ENCODE measurements around the gene OR5K2. TPM values are rescaled to one million over a fixed set of nuclear protein-coding genes. Genes with fewer than 3 reads are reported as not detected.

The OR5K2 gene
- total RNA-seq, result not detected in 2 replicates
- long read RNA-seq, result 0 reads

DNA sequence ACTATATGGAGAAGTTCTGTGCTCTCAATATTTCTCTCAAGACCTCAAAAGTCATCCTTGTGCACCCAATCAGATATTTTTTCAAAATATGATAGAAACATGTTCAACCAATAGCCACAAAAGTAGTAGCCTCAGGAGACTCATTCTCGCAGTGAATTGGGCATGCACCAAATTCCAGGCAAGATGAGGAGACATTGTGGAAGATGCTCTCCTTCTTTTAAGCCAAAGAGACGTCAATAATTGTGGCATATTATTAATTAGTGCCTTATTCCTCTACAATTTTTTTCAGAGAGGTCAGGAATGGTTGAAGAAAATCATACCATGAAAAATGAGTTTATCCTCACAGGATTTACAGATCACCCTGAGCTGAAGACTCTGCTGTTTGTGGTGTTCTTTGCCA, at the start of gene OR5K2:
Gene OR5K2, plus strand, starts transcription at position 301 of the 400 bp plus-strand sequence. Its CDS starts 0 bp downstream, at position 301.
- TF ChIP-seq, protein P1, sequence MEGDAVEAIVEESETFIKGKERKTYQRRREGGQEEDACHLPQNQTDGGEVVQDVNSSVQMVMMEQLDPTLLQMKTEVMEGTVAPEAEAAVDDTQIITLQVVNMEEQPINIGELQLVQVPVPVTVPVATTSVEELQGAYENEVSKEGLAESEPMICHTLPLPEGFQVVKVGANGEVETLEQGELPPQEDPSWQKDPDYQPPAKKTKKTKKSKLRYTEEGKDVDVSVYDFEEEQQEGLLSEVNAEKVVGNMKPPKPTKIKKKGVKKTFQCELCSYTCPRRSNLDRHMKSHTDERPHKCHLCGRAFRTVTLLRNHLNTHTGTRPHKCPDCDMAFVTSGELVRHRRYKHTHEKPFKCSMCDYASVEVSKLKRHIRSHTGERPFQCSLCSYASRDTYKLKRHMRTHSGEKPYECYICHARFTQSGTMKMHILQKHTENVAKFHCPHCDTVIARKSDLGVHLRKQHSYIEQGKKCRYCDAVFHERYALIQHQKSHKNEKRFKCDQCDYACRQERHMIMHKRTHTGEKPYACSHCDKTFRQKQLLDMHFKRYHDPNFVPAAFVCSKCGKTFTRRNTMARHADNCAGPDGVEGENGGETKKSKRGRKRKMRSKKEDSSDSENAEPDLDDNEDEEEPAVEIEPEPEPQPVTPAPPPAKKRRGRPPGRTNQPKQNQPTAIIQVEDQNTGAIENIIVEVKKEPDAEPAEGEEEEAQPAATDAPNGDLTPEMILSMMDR (conservative IDR thresholded peaks at IDR 0.05), result no peak
- no peak for DNase-seq (ENCODE audit: low read depth, low spot score)
- Mint-ChIP-seq H3K4me3 (no peak within 1 kb of the TSS), H3K27ac (ENCODE audit: unreplicated experiment) (no peak within 1 kb of the TSS), H3K9me3 (no peaks in the 10 kb centered on the region), H3K36me3 (ENCODE audit: low read depth) (no peaks in the 10 kb centered on the region), H3K27me3 (ENCODE audit: low read depth) (peaks cover 14% of the 10 kb centered on the region), H3K4me1 (no peaks in the 10 kb centered on the region)

DNA sequence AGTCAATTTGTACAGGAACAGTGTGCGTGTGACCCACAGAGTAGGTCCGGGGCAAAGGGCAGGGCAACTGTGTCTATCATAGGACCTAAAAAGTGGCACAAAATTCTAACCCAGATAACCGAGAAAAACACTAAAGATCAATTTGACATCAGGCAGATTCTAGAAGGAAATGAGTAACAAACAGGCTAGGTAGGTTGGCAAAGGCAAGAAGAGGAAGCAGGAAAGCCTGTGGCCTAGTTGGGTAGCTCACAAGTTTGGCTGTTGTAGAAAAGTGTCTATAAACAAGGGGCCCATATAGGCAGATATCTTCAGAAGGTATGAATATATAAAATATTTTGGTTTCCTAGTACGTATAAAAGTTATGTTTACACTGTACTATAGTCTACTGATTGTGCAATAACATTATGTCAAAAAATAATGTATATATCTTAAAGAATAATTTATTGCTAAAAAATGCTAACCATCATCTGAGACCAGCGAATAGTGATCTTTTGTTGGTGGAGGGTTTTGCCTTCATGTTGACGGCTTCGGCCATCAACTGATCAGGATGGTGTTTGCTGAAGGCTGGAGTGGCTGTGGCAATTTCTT, 47.8 kb upstream of the OR5K2 start:
- H3K4me3 Mint-ChIP-seq, result no peak overlapping the region
- no peaks in the 10 kb centered on the region for H3K36me3 Mint-ChIP-seq (ENCODE audit: low read depth)
- no peak overlapping the region for H3K27ac Mint-ChIP-seq (ENCODE audit: unreplicated experiment)
- TF ChIP-seq, protein P1 (conservative IDR thresholded peaks at IDR 0.05), result no peak
- H3K4me1 Mint-ChIP-seq, result no peaks in the 10 kb centered on the region
- H3K9me3 Mint-ChIP-seq, result no peaks in the 10 kb centered on the region
- H3K27me3 Mint-ChIP-seq (ENCODE audit: low read depth), result peaks cover 7% of the 10 kb centered on the region
- no peak for DNase-seq (ENCODE audit: low read depth, low spot score)

DNA sequence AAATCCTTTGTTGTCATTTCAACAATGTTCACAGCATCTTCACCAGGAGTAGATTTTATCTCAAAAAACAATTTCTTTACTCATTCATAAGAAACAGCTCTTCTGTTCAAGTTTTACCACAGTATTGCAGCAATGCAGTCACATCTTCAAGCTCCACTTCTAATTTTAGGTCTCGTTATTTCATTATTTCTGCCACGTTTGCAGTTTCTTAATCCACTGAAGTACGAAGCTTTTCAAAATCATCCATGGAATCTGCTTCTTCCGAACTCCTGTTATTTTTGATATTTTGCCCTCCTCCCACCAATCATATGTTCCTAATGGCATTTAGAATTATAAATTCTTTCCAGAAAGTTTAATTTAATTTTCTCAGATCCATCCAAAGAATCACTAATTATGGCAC, 47.1 kb upstream of the OR5K2 start:
- TF ChIP-seq, protein P1 (conservative IDR thresholded peaks at IDR 0.05), result no peak
- no peak overlapping the region for H3K4me3 Mint-ChIP-seq
- no peaks in the 10 kb centered on the region for H3K9me3 Mint-ChIP-seq
- no peaks in the 10 kb centered on the region for H3K36me3 Mint-ChIP-seq (ENCODE audit: low read depth)
- no peak for DNase-seq (ENCODE audit: low read depth, low spot score)
- H3K27me3 Mint-ChIP-seq (ENCODE audit: low read depth), result peaks cover 7% of the 10 kb centered on the region
- no peaks in the 10 kb centered on the region for H3K4me1 Mint-ChIP-seq
- no peak overlapping the region for H3K27ac Mint-ChIP-seq (ENCODE audit: unreplicated experiment)

DNA sequence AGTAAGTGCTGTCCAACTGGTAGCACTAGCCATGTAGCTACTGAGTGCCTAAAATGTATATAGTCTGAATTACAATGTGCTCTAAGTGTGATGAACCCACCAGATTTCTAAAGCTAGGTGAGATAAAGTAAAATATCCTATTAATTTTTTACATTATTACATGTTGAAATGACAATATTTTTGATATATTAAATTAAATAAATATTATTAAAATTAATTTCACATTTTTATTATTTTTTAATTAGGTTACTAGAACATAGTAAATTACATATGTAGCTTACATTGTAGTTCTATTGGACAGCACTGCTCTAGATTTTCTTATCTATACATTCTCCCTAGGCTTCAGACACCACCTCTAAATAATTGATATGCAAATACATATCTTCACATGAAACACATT, 43.7 kb upstream of the OR5K2 start:
- H3K4me1 Mint-ChIP-seq, result no peaks in the 10 kb centered on the region
- DNase-seq (ENCODE audit: low read depth, low spot score), result no peak
- no peaks in the 10 kb centered on the region for H3K36me3 Mint-ChIP-seq (ENCODE audit: low read depth)
- no peaks in the 10 kb centered on the region for H3K9me3 Mint-ChIP-seq
- H3K27me3 Mint-ChIP-seq (ENCODE audit: low read depth), result peaks cover 2% of the 10 kb centered on the region
- no peak overlapping the region for H3K27ac Mint-ChIP-seq (ENCODE audit: unreplicated experiment)
- no peak overlapping the region for H3K4me3 Mint-ChIP-seq
- TF ChIP-seq, protein P1 (conservative IDR thresholded peaks at IDR 0.05), result no peak

DNA sequence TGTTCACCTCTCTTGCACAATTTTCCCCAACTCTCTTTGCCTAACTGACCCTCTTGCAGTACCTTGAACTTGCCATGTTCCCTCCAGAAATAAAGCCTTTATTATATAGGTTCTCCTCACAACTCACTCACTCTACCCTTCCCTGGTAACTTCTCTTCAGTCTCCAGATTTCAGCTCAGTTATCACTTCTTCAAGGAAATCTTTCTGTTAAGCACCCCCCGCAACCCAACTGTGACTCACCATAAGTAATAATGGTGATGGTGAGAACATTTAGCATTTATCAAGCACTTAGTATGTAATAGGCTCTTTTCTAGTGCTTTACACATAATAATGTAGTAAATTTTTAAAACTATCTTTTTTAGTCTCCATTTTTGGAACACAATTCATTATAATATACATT, 42.6 kb upstream of the OR5K2 start:
- no peak for DNase-seq (ENCODE audit: low read depth, low spot score)
- Mint-ChIP-seq H3K4me1 (no peaks in the 10 kb centered on the region), H3K36me3 (ENCODE audit: low read depth) (no peaks in the 10 kb centered on the region), H3K9me3 (no peaks in the 10 kb centered on the region), H3K27ac (ENCODE audit: unreplicated experiment) (no peak overlapping the region), H3K27me3 (ENCODE audit: low read depth) (peaks cover 2% of the 10 kb centered on the region), H3K4me3 (no peak overlapping the region)
- TF ChIP-seq, protein P1 (conservative IDR thresholded peaks at IDR 0.05), result no peak
